ENCODE data around the gene NRROS. TPM values are rescaled to one million over a fixed set of nuclear protein-coding genes. Genes with fewer than 3 reads are reported as not detected.

NRROS gene
- polyA plus RNA-seq, 1 of the 3 experiments (the other 2 are of a cell fraction), result 0.25 TPM

DNA sequence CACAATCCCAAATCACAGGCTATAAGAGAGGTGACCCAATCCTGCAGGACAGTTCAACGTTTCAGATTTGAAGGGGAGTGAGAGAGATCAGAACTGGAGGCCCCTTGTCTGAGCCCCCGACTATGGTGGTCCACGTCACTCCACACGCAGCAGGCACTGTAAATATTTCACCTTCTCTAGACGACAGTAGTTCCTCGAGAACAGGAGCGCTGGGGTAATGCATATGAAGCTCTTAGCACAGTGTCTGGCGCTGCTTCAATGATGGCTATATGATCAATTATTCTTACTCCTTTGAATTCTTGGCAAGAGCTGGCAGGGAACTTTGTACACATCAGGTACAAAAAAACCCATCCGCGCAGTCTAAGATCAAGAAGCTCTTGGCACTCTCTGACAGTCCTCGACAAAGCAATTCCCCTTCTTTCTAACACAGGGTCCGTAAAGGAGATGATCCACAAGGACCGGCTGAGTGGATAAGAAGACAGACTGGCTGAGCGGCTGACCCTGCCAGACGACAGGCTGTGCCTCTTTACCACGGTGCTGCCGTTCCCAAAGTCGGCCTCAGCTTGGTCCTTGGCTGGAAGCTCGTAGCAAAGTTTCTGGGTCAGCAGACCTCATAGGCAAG is 522 bp upstream of the NRROS start:
- Histone ChIP-seq H3K4me2 (peak overlapping the region; percentile 52; the same call in 1 of the 2 replicates), H3K4me3 (ENCODE audit: low read depth in 2 of 2, low read length in 1 of 2) (0 out of 4 replicates have a peak overlapping the region, but pooled peaks of 1 of the 2 experiments have one; percentile 38)
- CTCF ChIA-PET, result no interaction called here

GRCh38 chr3:196640297-196641018 is 964 bp downstream of the NRROS start:
- Histone ChIP-seq H3K4me1 (ENCODE audit: control insufficient read depth in 1 of 2, insufficient read depth in 2 of 2, low read depth in 1 of 2, low read length in 1 of 2) (no peaks in the 10 kb centered on the region; a peak in 1 of 4 replicates), H3K36me3 (replicated peaks in 1 of 2; ENCODE audit: control insufficient read depth in 1 of 2, insufficient read depth in 2 of 2, low read length in 1 of 2) (no peaks in the 10 kb centered on the region), H3K79me2 (ENCODE audit: insufficient read depth) (no peaks in the 10 kb centered on the region), H3F3A (replicated peaks; ENCODE audit: insufficient read depth) (no peaks in the 10 kb centered on the region), H3K27ac (ENCODE audit: low read depth in 2 of 2, low read length in 1 of 2) (no peak overlapping the region), H3K4me2 (no peak overlapping the region), H3K9ac (no peak overlapping the region), H3K27me3 (ENCODE audit: insufficient read depth) (peaks cover 26% of the 10 kb centered on the region), H3K4me3 (ENCODE audit: low read depth in 2 of 2, low read length in 1 of 2) (no peak overlapping the region), H4K20me1 (ENCODE audit: insufficient read depth) (no peaks in the 10 kb centered on the region), H3K9me3 (no peaks in the 10 kb centered on the region), H3K9me2 (no peaks in the 10 kb centered on the region), H2AFZ (ENCODE audit: low read depth) (no peak overlapping the region)
- POLR2A ChIA-PET, result no interaction called here
- no peak for DNase-seq
- 91% methylated on average over 18 of the region's 24 CpGs for WGBS (ENCODE audit: low lambda C conversion rate)
- CTCF ChIA-PET, result no interaction called here
- no peak for TF ChIP-seq NFIC (IDR thresholded peaks at IDR 0.05; ENCODE audit: borderline replicate concordance)
- no peak for TF ChIP-seq ZBTB33 (IDR thresholded peaks at IDR 0.05; ENCODE audit: borderline replicate concordance, low read depth)
- no peak for TF ChIP-seq REST (IDR thresholded peaks at IDR 0.05; ENCODE audit: low read depth, low read length)
- TF ChIP-seq, protein P1, sequence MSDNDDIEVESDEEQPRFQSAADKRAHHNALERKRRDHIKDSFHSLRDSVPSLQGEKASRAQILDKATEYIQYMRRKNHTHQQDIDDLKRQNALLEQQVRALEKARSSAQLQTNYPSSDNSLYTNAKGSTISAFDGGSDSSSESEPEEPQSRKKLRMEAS (IDR thresholded peaks at IDR 0.05; ENCODE audit: low read depth), result no peak
- TF ChIP-seq GABPA (IDR thresholded peaks at IDR 0.05; ENCODE audit: low read depth), result no peak
- no peak for TF ChIP-seq SMC3 (IDR thresholded peaks at IDR 0.05; ENCODE audit: low read depth, low read length)
- TF ChIP-seq, protein P2, sequence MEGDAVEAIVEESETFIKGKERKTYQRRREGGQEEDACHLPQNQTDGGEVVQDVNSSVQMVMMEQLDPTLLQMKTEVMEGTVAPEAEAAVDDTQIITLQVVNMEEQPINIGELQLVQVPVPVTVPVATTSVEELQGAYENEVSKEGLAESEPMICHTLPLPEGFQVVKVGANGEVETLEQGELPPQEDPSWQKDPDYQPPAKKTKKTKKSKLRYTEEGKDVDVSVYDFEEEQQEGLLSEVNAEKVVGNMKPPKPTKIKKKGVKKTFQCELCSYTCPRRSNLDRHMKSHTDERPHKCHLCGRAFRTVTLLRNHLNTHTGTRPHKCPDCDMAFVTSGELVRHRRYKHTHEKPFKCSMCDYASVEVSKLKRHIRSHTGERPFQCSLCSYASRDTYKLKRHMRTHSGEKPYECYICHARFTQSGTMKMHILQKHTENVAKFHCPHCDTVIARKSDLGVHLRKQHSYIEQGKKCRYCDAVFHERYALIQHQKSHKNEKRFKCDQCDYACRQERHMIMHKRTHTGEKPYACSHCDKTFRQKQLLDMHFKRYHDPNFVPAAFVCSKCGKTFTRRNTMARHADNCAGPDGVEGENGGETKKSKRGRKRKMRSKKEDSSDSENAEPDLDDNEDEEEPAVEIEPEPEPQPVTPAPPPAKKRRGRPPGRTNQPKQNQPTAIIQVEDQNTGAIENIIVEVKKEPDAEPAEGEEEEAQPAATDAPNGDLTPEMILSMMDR (IDR thresholded peaks at IDR 0.05), result no peak
- TF ChIP-seq RXRA (IDR thresholded peaks at IDR 0.05; ENCODE audit: borderline replicate concordance, low read depth), result no peak
- no peak for TF ChIP-seq TEAD4 (IDR thresholded peaks at IDR 0.05; ENCODE audit: borderline replicate concordance, insufficient read depth)
- no peak for TF ChIP-seq SIN3A (IDR thresholded peaks at IDR 0.05; ENCODE audit: borderline replicate concordance, low read depth, low read length)
- TF ChIP-seq TAF1 (IDR thresholded peaks at IDR 0.05; ENCODE audit: borderline replicate concordance, low read depth, low read length), result no peak
- TF ChIP-seq POLR2AphosphoS5 (IDR thresholded peaks at IDR 0.05; ENCODE audit: low read depth, low read length), result no peak
- no peak for TF ChIP-seq CHD2 (IDR thresholded peaks at IDR 0.05; ENCODE audit: low read length, partially characterized antibody)
- no peak for TF ChIP-seq FOXJ3 (CRISPR knock-in tag; IDR thresholded peaks at IDR 0.05)
- no peak for TF ChIP-seq ELF1 (IDR thresholded peaks at IDR 0.05)

More for the DNA sequence above, 522 bp upstream of the NRROS start:
- Histone ChIP-seq H3K36me3 (replicated peaks in 1 of 2; ENCODE audit: control insufficient read depth in 1 of 2, insufficient read depth in 2 of 2, low read length in 1 of 2) (no peaks in the 10 kb centered on the region), H2AFZ (ENCODE audit: low read depth) (no peak overlapping the region), H3K27ac (ENCODE audit: low read depth in 2 of 2, low read length in 1 of 2) (no peak overlapping the region), H3K4me1 (ENCODE audit: control insufficient read depth in 1 of 2, insufficient read depth in 2 of 2, low read depth in 1 of 2, low read length in 1 of 2) (no peaks in the 10 kb centered on the region; a peak in 1 of 4 replicates), H3K79me2 (ENCODE audit: insufficient read depth) (no peaks in the 10 kb centered on the region), H3K9ac (no peak overlapping the region), H4K20me1 (ENCODE audit: insufficient read depth) (no peaks in the 10 kb centered on the region), H3F3A (replicated peaks; ENCODE audit: insufficient read depth) (no peaks in the 10 kb centered on the region), H3K9me3 (no peaks in the 10 kb centered on the region), H3K27me3 (ENCODE audit: insufficient read depth) (peaks cover 26% of the 10 kb centered on the region), H3K9me2 (no peaks in the 10 kb centered on the region)
- no peak for DNase-seq
- 84% methylated on average over 18 of the region's 19 CpGs for WGBS (ENCODE audit: low lambda C conversion rate)
- POLR2A ChIA-PET, result no interaction called here
- TF ChIP-seq EZH2phosphoT487 (IDR thresholded peaks at IDR 0.05; ENCODE audit: borderline replicate concordance, low read depth) (no peak), SIN3A (IDR thresholded peaks at IDR 0.05; ENCODE audit: borderline replicate concordance, low read depth, low read length) (no peak), EP300 (IDR thresholded peaks at IDR 0.05; ENCODE audit: borderline replicate concordance in 1 of 2, low read depth in 1 of 2, low read length in 1 of 2) (no peak), TCF12 (IDR thresholded peaks at IDR 0.05) (no peak)
- TF ChIP-seq, protein P3, sequence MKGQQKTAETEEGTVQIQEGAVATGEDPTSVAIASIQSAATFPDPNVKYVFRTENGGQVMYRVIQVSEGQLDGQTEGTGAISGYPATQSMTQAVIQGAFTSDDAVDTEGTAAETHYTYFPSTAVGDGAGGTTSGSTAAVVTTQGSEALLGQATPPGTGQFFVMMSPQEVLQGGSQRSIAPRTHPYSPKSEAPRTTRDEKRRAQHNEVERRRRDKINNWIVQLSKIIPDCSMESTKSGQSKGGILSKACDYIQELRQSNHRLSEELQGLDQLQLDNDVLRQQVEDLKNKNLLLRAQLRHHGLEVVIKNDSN (IDR thresholded peaks at IDR 0.05; ENCODE audit: borderline replicate concordance, low read depth), result no peak
